H1 (cell line): ENCODE measurements around the gene TEKT5. TPM values are rescaled to one million over a fixed set of nuclear protein-coding genes. Genes with fewer than 3 reads are reported as not detected.

ENCODE experiments used
- ASH2L ChIP-seq: fragments of 200-600, 300-600 bp; sonication (generic); IDR thresholded peaks from one replicate; pipeline ENCODE4 v1.7.1; 2017; ENCODE audit warnings: low read length
- BCL11A ChIP-seq, 2 experiments: IDR thresholded peaks; one replicate each; pipeline ENCODE4 v1.6.1; 2011; ENCODE audit warnings: low read depth in 2 of 2, low read length in 2 of 2, mild to moderate bottlenecking in 2 of 2
- CBX8 ChIP-seq: fragments of 300-800, 300-1000 bp; sonication (generic); IDR thresholded peaks from 2 replicates; pipeline ENCODE4 v1.7.1; 2016; ENCODE audit warnings: low read depth, low read length, borderline replicate concordance
- CHD7 ChIP-seq: fragments of 300-600 bp; sonication (generic); IDR thresholded peaks from 2 replicates; pipeline ENCODE4 v1.7.1; 2012; ENCODE audit warnings: low read length, moderate library complexity, mild to moderate bottlenecking, inconsistent platforms; ENCODE audit not compliant: insufficient replicate concordance
- CTBP2 ChIP-seq: IDR thresholded peaks from 2 replicates; pipeline ENCODE4 v1.7.0; 2011; ENCODE audit warnings: borderline replicate concordance, mild to moderate bottlenecking, moderate library complexity, mixed read lengths, low read length; ENCODE audit not compliant: insufficient read depth, insufficient read length
- POLR2A ChIP-seq, 2 experiments: IDR thresholded peaks; 1 replicate in 1 of 2; 2 replicates in 1 of 2; pipeline ENCODE4 v1.6.1; 2011; ENCODE audit warnings: low read depth in 2 of 2, low read length in 2 of 2, mild to moderate bottlenecking in 2 of 2; ENCODE audit errors: control extremely low read depth in 1 of 2
- RXRA ChIP-seq: IDR thresholded peaks from 2 replicates; pipeline ENCODE4 v1.6.1; 2011; ENCODE audit warnings: low read depth, mild to moderate bottlenecking, low read length, moderate library complexity; ENCODE audit not compliant: insufficient read depth
- SIN3A ChIP-seq, 2 experiments: IDR thresholded peaks in 1 of 2; conservative IDR thresholded peaks in 1 of 2; 2 replicates each; pipeline ENCODE4 v1.6.1; 2011 to 2012; ENCODE audit warnings: low read length in 2 of 2, improper control_type of control experiment in 1 of 2, low read depth in 1 of 2, mild to moderate bottlenecking in 1 of 2
- YY1 ChIP-seq: IDR thresholded peaks from 2 replicates; pipeline ENCODE4 v1.6.1; 2011; ENCODE audit warnings: low read depth, mild to moderate bottlenecking, low read length
- polyA plus RNA-seq, 7 experiments: library from polyadenylated mRNA; depleted of rRNA in 3 of 7; stranded (reverse) in 5 of 7; unstranded in 2 of 7; fragments of >200 nt in 5 of 7; fragments of 200-250 nt in 2 of 7; gene quantifications; 1 replicate in 5 of 7; 2 replicates in 1 of 7; 4 replicates in 1 of 7; pipeline versions ENCODE4 v1.2.1 to v1.2.3, GENCODE V29; 2011 to 2013; ENCODE audit warnings: missing spikeins in 2 of 7, mixed read lengths in 2 of 7
- total RNA-seq: library from RNA; stranded (reverse); fragmentation: NEBNext Ultra II Directional; extraction: Animal tissue kit (Norgen Biotek cat#: 25700); gene quantifications from 2 replicates; pipeline ENCODE4 v1.2.1, GENCODE V29; 2021

The TEKT5 gene
- total and polyA plus RNA-seq, 2 of the 8 experiments (the other 6 are each of a cell fraction or from before 2014, with no cell fraction given), result 0.95 TPM; not detected in 1

- TF ChIP-seq CHD7 (no peak), SIN3A (conservative IDR thresholded peaks at IDR 0.05 in 1 of 2, IDR thresholded peaks at IDR 0.05 in 1 of 2; ENCODE audit: low read depth in 1 of 2, low read length in 2 of 2) (no peak), CBX8 (no peak), YY1 (no peak), POLR2A (IDR thresholded peaks at IDR 0.05; ENCODE audit: control extremely low read depth in 1 of 2, low read depth in 2 of 2, low read length in 2 of 2) (no peak), BCL11A (IDR thresholded peaks at IDR 0.05; ENCODE audit: low read depth in 2 of 2, low read length in 2 of 2) (no peak), CTBP2 (no peak), RXRA (no peak), ASH2L (no peak)
Measured at GRCh38 chr16:10647264-10647720, 47.4 kb downstream of the TEKT5 start (continued).
